K562 (cell line): ENCODE data around the gene HMGCL. TPM values are rescaled to one million over a fixed set of nuclear protein-coding genes. Genes with fewer than 3 reads are reported as not detected.

ENCODE experiments used
- ADNP ChIP-seq: fragments of 200-800 bp; sonication (Bioruptor generic); IDR thresholded peaks from 2 replicates; pipeline ENCODE4 v1.6.1; 2016; ENCODE audit warnings: missing genetic modification characterization, missing compliant biosample characterization
- ARID4B ChIP-seq: sonication (generic); formaldehyde crosslinking; IDR thresholded peaks from 2 replicates; pipeline ENCODE4 v1.8.0; 2022; ENCODE audit warnings: mild to moderate bottlenecking, missing genetic modification reagents
- CHD2 ChIP-seq: IDR thresholded peaks from 2 replicates; pipeline ENCODE4 v1.6.1; 2011; ENCODE audit warnings: low read depth, low read length
- CUX1 ChIP-seq: fragments of 200-800 bp; sonication (Bioruptor generic); IDR thresholded peaks from 2 replicates; pipeline ENCODE4 v1.6.1; 2016; ENCODE audit warnings: missing genetic modification characterization, missing compliant biosample characterization
- CXXC5 ChIP-seq: fragments of 250-450 bp; sonication (Bioruptor Pico); IDR thresholded peaks from 2 replicates; pipeline ENCODE4 v1.8.0; 2022; ENCODE audit warnings: inconsistent platforms, mild to moderate bottlenecking, moderate library complexity
- GATAD2B ChIP-seq: fragments of 450-650 bp; IDR thresholded peaks from 2 replicates; pipeline ENCODE4 v1.6.1; 2017; ENCODE audit warnings: mild to moderate bottlenecking, borderline replicate concordance
- KAT8 ChIP-seq: fragments of 450-650 bp; IDR thresholded peaks from 2 replicates; pipeline ENCODE4 v1.6.1; 2016; ENCODE audit warnings: low read depth, mild to moderate bottlenecking
- MITF ChIP-seq: IDR thresholded peaks from 2 replicates; pipeline ENCODE4 v1.6.1; 2014; ENCODE audit warnings: antibody characterized with exemption
- PCBP2 ChIP-seq: fragments of 200-400 bp; formaldehyde crosslinking; IDR thresholded peaks from 2 replicates; pipeline ENCODE4 v1.6.1; 2018; ENCODE audit warnings: low read length, low read depth, mild to moderate bottlenecking, moderate library complexity; ENCODE audit not compliant: poor library complexity, severe bottlenecking
- POLR2AphosphoS2 ChIP-seq: IDR thresholded peaks from 2 replicates; pipeline ENCODE4 v1.6.1; 2012; ENCODE audit warnings: low read length, improper control_type of control experiment
- TAL1 ChIP-seq: fragments of 450-650 bp; IDR thresholded peaks from 2 replicates; pipeline ENCODE4 v1.6.1; 2016; ENCODE audit warnings: mild to moderate bottlenecking
- USF2 ChIP-seq: sonication (generic); formaldehyde crosslinking; IDR thresholded peaks from 2 replicates; pipeline ENCODE4 v1.5.0; 2020; ENCODE audit warnings: missing genetic modification reagents
- ZEB2 ChIP-seq: fragments of 450-650 bp; IDR thresholded peaks from 2 replicates; pipeline ENCODE4 v1.6.1; 2016
- ZNF217 ChIP-seq: sonication (generic); formaldehyde crosslinking; IDR thresholded peaks from 2 replicates; pipeline ENCODE4 v1.8.0; 2022; ENCODE audit warnings: mild to moderate bottlenecking, missing genetic modification reagents
- ZNF436 ChIP-seq: fragments of 250-450, 450-650 bp; sonication (Bioruptor Pico); formaldehyde crosslinking; IDR thresholded peaks from 2 replicates; pipeline ENCODE4 v1.7.0; 2020; ENCODE audit warnings: mild to moderate bottlenecking
- polyA plus RNA-seq, 8 experiments: library from polyadenylated mRNA; depleted of rRNA in 4 of 8; stranded (reverse) in 5 of 8; unstranded in 3 of 8; fragments of >200 nt; fragmentation: Nextera tagmentation in 2 of 8; fragmentation: Illumina TruSeq in 1 of 8; extraction: Ambion mirVana in 2 of 8; extraction: Trizol in 1 of 8; gene quantifications; 2 replicates each; pipeline versions ENCODE4 v1.2.1 to v1.2.3, GENCODE V29; 2011 to 2014; ENCODE audit warnings: inconsistent platforms in 1 of 8, missing spikeins in 1 of 8
- total RNA-seq, 7 experiments: library from RNA; depleted of rRNA in 6 of 7; stranded (reverse); fragments of >200 nt in 6 of 7; fragmentation: Illumina TruSeq in 2 of 7; extraction: Trizol in 2 of 7; gene quantifications; 2 replicates each; pipeline versions ENCODE4 v1.2.1 to v1.2.3, GENCODE V29; 2011 to 2021; ENCODE audit warnings: low replicate concordance in 1 of 7

HMGCL gene
- total and polyA plus RNA-seq, 9 of the 15 experiments (the other 6 are each of a cell fraction or from before 2014, with no cell fraction given), result 18.0 to 82.2 (median 24.2) TPM

- no peak for TF ChIP-seq GATAD2B
- no peak for TF ChIP-seq PCBP2
- no peak for TF ChIP-seq ZNF217
- TF ChIP-seq ADNP (tag), result no peak
- no peak for TF ChIP-seq KAT8
- no peak for TF ChIP-seq CHD2
- no peak for TF ChIP-seq ZEB2
- TF ChIP-seq POLR2AphosphoS2, result no peak
- no peak for TF ChIP-seq CXXC5 (CRISPR knock-in tag)
- no peak for TF ChIP-seq CUX1 (CRISPR knock-in tag)
- 0 out of 2 replicates have a peak, but pooled peaks have one; percentile 8 for TF ChIP-seq MITF
- no peak for TF ChIP-seq ZNF436 (CRISPR knock-in tag)
- peak; percentile 70 for TF ChIP-seq USF2 (CRISPR knock-in tag)
- peak; percentile 57; the same call in 1 of the 2 replicates for TF ChIP-seq ARID4B (CRISPR knock-in tag)
- no peak for TF ChIP-seq TAL1
Observed at GRCh38 chr1:23793018-23793781, 32.0 kb downstream of the HMGCL start (continued).
